Stimulated activated CD4-positive, alpha-beta T cell treated with anti-CD3 and anti-CD28 coated beads, Interleukin-1b, Interleukin-23, amount 100 ng/mL, for 1 hour (primary cell): Measurements from ENCODE around the gene SLC27A4.

Experiments
- DNase-seq, 2 donors: peaks; one replicate each; pipeline ENCODE4 v3.0.0-alpha.2; 2020; ENCODE audit warnings: low read depth in 2 of 2

The SLC27A4 gene

GRCh38 chr9:128391956-128392301 is 51.6 kb downstream of the SLC27A4 start:
- no peak for DNase-seq

DNA sequence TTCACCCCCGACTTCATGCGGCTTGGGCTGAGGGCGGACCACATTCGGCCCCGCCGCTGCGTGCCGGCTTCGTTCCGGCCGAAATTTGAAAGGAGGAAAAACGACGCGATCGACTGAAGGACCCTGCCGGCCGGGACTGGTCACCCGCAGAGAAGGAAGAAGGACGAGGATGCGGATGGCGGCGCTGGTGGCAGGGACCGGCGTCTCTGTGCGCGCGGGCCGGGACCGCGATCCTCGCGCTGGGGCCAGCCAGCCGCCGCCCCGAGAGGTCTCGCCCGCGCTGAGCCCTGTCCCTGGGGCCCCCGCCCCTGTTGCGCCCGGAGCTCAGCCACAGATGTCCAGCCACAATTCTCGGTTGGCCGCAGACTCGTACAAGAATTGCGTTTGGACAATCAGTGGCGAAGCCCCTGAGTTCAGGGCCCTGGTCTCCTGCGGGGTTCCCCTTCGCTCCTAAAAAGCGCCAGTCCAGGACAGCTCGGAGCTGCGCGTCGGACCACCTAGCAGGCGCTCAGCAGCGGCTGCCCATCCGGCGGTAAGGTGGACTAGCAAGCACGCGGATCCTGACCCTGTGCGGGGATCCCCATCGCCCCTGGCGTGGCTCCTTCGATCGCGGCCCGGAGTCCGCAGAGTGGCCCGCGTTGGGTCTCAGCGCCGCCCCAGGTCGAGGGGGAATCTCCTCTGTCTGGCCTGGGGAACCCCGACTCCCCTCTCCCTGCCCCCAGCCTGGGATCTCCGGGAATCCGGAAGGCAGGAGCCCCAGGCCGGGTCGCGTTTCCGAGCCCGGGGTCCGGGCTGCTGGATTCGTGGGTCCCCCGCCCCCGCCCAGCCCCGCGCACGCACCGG is 52.2 kb downstream of the SLC27A4 start:
- no peak for DNase-seq

- no peak for DNase-seq
Measured at GRCh38 chr9:128393145-128393775, 52.9 kb downstream of the SLC27A4 start.

DNA sequence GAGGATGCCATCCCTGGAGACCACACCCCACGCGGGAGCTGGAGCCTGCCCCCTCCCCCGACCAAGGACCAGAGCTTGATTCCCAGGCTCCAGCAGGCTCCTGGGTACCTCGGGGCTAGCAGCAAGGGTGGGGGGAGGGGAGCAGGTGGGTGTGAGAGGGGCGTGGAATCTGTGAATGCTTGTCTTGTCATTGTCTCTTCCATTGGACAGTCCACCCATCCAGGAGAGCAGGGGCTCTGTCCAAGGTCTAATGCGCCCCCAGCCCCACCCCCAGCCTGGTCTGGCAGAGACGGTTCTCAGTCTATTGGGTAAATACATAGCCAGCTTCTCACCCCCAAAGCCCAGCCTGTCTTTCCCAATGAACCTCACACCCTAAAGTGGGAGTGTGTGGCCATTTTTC is 53.6 kb downstream of the SLC27A4 start:
- no peak for DNase-seq

GRCh38 chr9:128394379-128395168 is 54.2 kb downstream of the SLC27A4 start:
- DNase-seq = no peak

DNA sequence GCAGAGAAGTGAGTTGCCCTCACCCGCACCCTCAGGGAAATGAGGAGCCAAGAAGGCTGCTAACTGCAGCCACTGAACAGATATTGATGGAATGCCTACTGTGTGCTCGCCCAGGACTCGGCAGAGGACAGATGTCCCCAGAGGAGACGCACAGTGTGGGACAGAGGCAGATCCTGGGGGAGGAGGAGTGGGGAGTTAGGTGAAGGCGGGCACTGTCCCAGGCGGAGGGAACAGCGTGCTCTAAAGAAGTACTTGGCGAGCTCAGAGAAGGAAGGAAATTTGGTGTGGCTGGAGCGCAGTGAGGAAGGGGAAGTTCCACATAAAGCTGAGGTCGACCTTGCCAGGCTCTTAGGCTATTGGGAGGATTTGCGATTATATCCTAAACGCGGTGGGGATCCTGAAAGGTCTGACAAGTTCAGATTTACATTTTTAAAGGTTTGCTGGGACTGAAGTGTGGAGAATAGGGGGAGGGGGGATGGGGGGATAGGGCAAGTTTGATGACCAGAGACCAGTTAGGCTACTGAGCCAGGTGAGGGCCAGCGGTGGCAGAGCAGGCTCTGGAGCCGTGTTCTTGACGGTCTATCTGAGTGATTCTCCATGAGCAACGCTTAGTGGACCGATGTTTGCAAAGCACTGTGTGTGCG is 56.8 kb downstream of the SLC27A4 start:
- DNase-seq = no peak

- no peak for DNase-seq
Measured at GRCh38 chr9:128397831-128398230, 57.5 kb downstream of the SLC27A4 start.

DNA sequence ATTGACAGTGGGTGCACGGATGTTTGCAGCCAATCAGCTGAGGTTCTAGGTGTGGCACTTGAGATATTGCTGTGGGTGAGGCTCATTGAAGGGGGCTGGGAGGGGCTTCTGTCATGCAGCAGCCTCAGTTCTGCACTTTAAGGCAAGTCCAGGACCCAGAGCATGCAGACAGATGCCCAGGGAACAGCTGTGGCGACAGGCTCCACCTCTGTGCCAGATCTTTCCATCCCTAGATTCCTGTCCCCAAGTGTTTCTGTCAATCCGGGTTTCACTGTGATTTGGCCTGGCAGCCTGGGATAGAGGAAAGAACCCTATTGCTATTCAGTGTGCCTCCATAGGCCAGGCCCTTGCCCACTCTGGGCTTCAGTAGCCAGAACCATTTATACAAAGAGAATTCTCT is 59.5 kb downstream of the SLC27A4 start:
- DNase-seq = no peak

DNA sequence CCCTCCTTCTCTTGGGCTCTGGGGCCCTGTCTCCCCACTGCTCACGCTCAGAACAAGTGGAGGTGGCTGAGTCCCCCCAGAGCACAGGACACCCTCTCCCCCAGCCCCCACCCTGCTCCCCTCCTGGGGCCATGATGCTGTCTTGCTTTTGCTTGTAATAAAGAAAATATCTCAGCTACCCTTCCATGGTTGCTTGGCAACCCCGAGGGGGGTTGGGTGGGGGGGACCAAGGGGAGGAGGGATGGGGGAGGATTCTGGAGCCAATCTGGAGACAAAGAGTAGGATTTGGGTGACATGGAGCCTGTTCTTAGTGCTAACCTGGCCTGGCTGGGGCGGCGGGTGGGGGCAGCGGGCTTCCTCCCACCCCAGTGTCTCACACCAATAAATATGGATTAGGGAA is 64.2 kb downstream of the SLC27A4 start:
- no peak for DNase-seq

DNA sequence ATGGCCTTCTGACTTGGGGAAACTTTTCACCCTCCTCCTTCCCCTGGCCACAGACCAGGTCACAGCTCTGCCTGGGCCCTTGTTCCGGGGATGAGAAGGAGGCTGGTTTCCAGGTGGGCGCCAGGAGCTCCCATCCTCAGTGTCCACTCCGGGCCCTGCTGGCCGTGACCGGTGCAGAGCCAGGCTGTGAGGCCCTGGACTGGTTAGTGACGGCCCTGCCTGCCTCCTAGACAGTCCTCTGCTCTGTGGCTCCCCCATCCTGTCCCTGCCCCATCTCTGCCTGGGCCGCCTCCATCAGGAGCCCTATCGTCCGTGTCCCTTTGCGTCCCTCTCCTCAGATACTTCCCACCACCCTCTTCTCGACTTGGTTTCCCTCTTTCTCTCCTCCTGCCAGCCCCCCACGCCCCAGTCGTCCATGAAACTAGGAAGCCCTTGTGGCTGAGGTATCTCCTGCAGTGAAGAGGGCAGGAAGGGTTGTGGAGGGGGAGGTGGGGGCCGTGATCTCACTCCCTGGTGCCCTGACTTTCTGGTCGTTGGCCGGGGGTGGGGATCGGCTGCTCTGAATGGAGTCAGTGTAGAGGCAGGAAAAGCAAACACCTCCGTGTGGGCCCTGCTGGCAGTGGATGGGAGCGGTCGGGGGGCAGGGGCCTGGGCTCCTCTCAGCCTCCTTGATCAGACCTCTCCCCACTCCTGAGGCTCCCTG is 64.9 kb downstream of the SLC27A4 start:
- no peak for DNase-seq

GRCh38 chr9:128405780-128406171 is 65.4 kb downstream of the SLC27A4 start:
- no peak for DNase-seq

- DNase-seq = no peak
Measured at GRCh38 chr9:128406848-128407391, 66.6 kb downstream of the SLC27A4 start.

DNA sequence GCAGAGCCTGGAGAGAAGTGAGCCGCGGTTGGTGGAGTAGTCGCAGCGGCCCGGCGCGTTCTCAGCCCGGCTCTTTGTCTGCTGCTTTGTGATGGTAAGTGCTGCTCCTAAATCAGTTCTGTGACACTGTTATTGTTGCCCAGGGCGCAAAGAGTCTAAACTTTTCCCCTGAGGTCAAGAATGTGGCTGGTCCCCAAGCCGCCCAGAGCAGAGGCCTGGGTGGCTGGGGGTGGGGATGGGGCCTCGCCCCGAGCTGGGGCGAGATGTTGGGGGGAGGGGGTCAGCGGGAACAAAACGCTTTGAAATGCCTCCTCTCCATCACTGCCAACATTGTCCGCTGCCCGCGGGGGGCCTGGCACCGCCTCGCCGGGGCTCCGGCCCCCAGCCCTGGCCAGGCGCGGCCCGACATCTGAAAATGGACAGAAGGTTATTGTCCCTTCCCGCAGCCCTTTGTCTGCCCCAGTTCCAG is 68.7 kb downstream of the SLC27A4 start:
- DNase-seq = no peak

DNA sequence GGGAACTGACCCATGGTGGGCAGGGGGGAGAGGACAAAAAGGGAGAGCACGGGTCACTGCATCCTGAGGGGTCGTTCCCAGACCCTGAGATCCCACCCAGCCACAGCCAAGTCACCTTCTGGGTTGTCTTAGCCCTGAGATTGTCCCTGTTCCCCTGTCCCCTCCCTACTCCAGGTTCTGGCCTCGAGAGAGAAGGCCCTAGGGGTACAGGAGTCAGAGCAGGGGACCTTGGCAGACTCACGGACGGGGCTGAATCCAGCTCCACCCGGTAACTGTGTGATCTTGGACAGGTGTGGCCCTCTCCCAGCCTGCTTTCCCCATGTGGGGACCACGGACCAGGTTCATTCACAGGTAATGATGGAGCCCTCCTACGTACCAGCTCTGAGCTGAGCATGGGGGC is 69.1 kb downstream of the SLC27A4 start:
- no peak for DNase-seq

DNA sequence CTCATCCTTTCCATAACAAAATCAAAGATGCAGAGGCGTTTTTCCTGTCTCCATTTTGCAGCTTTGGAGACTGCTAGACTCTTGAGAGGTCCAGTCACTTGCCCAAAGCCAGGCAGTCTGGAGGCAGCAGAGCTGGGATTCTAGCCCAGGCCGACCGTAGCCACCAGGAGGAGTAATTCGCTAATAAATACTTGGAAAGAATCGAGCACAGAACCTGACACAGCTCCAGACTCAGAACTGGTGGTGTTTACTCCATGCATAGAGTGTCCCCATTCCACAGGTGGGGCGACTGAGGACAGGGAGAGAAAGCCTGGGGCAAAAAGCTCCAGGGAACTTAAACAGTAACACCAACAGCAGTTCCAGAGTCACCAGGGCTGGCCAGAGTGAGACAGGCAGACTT is 69.7 kb downstream of the SLC27A4 start:
- no peak for DNase-seq
